DMS 273 (cell line): ENCODE results near the gene IGSF9B.
A peak's percentile ranks its signal among the peaks of the same experiment; 100 is the strongest.

Experiments
- DNase-seq: peaks from one replicate; lab custom pipeline; 2025; ENCODE audit not compliant: unreplicated experiment; lab: John Stamatoyannopoulos, UW

The IGSF9B gene

GRCh38 chr11:133922078-133922870 is 34.5 kb downstream of the IGSF9B start:
- DNase-seq, result no peak

GRCh38 chr11:133921513-133921912 is 35.3 kb downstream of the IGSF9B start:
- no peak for DNase-seq

GRCh38 chr11:133921026-133921425 is 35.7 kb downstream of the IGSF9B start:
- DNase-seq, result no peak

GRCh38 chr11:133920109-133920990 is 36.4 kb downstream of the IGSF9B start:
- no peak for DNase-seq

- no peak for DNase-seq
Measured at GRCh38 chr11:133919330-133920108, 37.2 kb downstream of the IGSF9B start.

GRCh38 chr11:133918608-133919260 is 38.0 kb downstream of the IGSF9B start:
- no peak for DNase-seq

- DNase-seq, result no peak
Measured at GRCh38 chr11:133917921-133918607, 38.7 kb downstream of the IGSF9B start.

- no peak for DNase-seq
Measured at GRCh38 chr11:133916784-133917440, 39.9 kb downstream of the IGSF9B start.

GRCh38 chr11:133913761-133914160 is 43.0 kb downstream of the IGSF9B start:
- DNase-seq, result no peak

- DNase-seq, result peak; percentile 24
Measured at GRCh38 chr11:133911171-133911570, 45.6 kb downstream of the IGSF9B start.

GRCh38 chr11:133910101-133910500 is 46.7 kb downstream of the IGSF9B start:
- DNase-seq, result no peak

- DNase-seq, result no peak
Measured at GRCh38 chr11:133908827-133909226, 47.9 kb downstream of the IGSF9B start.

GRCh38 chr11:133907841-133908241 is 48.9 kb downstream of the IGSF9B start:
- no peak for DNase-seq

GRCh38 chr11:133907216-133907615 is 49.6 kb downstream of the IGSF9B start:
- DNase-seq, result no peak

- DNase-seq, result no peak
Measured at GRCh38 chr11:133906746-133907145, 50.0 kb downstream of the IGSF9B start.

GRCh38 chr11:133906241-133906640 is 50.5 kb downstream of the IGSF9B start:
- no peak for DNase-seq

- no peak for DNase-seq
Measured at GRCh38 chr11:133905677-133906156, 51.1 kb downstream of the IGSF9B start.

GRCh38 chr11:133904818-133905515 is 51.8 kb downstream of the IGSF9B start:
- DNase-seq, result no peak
